ENCODE data around the gene TRANK1.

The TRANK1 gene

DNA sequence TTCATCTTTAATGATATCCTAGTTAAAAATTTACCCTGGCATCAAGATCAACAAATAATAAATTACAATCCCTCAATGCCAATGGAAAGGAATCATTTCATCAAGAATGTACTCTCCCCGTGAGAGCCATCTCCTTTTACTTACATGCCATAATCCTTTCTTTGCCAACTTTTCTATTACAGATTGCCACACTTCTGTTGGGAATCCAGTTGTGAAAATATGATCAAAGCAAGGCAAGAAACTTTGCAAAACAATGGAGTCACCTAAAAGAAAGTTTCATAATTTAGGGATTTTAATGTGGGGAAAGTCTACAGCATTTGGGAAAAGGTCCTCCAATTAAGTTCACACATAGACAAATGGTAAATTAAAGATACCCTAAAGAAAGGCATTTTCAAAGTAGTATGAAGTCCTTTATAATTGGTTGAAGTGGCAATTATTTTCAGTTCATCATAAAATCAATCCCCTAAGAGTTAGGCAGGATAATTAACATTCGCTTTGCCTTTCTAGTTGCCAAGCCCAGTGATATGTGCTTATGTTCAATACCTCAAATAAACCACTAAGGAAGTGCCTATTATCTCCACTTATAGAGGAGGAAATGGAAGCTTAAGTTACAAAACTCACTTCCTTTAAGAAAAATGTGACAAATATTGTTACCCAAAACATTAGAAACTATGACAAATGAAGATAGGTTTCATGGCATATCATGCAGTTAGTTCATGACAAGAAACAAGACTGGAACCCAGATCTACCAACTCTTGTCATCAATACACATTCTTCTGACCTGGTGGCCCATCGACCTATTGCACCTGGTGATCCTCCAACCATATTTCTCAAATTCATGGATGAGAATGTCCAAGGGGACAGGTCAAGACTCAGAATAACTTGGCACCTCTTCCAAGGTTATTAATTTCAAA, 49.1 kb downstream of the TRANK1 start:
- ATAC-seq, result no peak
- TF ChIP-seq TOX (CRISPR knock-in tag; IDR thresholded peaks at IDR 0.05; ENCODE audit: borderline replicate concordance) (no peak), ZC3H10 (CRISPR knock-in tag; IDR thresholded peaks at IDR 0.05) (no peak), PPARA (CRISPR knock-in tag; IDR thresholded peaks at IDR 0.05; ENCODE audit: borderline replicate concordance) (no peak), ISL1 (CRISPR knock-in tag; IDR thresholded peaks at IDR 0.05) (no peak), ARNTL (CRISPR knock-in tag; IDR thresholded peaks at IDR 0.05; ENCODE audit: borderline replicate concordance, low read depth) (no peak), ZFP3 (CRISPR knock-in tag; IDR thresholded peaks at IDR 0.05) (no peak), ZFP30 (CRISPR knock-in tag; IDR thresholded peaks at IDR 0.05) (no peak), PATZ1 (CRISPR knock-in tag; IDR thresholded peaks at IDR 0.05; ENCODE audit: borderline replicate concordance) (no peak), ZNF70 (CRISPR knock-in tag; IDR thresholded peaks at IDR 0.05) (no peak), CSDC2 (CRISPR knock-in tag; IDR thresholded peaks at IDR 0.05) (no peak), TCF4 (CRISPR knock-in tag; IDR thresholded peaks at IDR 0.05; ENCODE audit: borderline replicate concordance) (no peak), RARB (CRISPR knock-in tag; IDR thresholded peaks at IDR 0.05) (no peak), OSR1 (CRISPR knock-in tag; IDR thresholded peaks at IDR 0.05) (no peak), SNAI2 (CRISPR knock-in tag; IDR thresholded peaks at IDR 0.05) (no peak), BACH2 (CRISPR knock-in tag; IDR thresholded peaks at IDR 0.05; ENCODE audit: borderline replicate concordance) (no peak), TSHZ2 (CRISPR knock-in tag; IDR thresholded peaks at IDR 0.05) (no peak), GLIS3 (CRISPR knock-in tag; IDR thresholded peaks at IDR 0.05) (no peak)
- TF ChIP-seq, protein P1, sequence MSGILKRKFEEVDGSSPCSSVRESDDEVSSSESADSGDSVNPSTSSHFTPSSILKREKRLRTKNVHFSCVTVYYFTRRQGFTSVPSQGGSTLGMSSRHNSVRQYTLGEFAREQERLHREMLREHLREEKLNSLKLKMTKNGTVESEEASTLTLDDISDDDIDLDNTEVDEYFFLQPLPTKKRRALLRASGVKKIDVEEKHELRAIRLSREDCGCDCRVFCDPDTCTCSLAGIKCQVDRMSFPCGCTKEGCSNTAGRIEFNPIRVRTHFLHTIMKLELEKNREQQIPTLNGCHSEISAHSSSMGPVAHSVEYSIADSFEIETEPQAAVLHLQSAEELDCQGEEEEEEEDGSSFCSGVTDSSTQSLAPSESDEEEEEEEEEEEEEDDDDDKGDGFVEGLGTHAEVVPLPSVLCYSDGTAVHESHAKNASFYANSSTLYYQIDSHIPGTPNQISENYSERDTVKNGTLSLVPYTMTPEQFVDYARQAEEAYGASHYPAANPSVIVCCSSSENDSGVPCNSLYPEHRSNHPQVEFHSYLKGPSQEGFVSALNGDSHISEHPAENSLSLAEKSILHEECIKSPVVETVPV (CRISPR knock-in tag; IDR thresholded peaks at IDR 0.05), result no peak
- TF ChIP-seq, protein P2, sequence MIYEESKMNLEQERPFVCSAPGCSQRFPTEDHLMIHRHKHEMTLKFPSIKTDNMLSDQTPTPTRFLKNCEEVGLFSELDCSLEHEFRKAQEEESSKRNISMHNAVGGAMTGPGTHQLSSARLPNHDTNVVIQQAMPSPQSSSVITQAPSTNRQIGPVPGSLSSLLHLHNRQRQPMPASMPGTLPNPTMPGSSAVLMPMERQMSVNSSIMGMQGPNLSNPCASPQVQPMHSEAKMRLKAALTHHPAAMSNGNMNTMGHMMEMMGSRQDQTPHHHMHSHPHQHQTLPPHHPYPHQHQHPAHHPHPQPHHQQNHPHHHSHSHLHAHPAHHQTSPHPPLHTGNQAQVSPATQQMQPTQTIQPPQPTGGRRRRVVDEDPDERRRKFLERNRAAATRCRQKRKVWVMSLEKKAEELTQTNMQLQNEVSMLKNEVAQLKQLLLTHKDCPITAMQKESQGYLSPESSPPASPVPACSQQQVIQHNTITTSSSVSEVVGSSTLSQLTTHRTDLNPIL (CRISPR knock-in tag; IDR thresholded peaks at IDR 0.05; ENCODE audit: low read depth), result no peak
- TF ChIP-seq, protein P3, sequence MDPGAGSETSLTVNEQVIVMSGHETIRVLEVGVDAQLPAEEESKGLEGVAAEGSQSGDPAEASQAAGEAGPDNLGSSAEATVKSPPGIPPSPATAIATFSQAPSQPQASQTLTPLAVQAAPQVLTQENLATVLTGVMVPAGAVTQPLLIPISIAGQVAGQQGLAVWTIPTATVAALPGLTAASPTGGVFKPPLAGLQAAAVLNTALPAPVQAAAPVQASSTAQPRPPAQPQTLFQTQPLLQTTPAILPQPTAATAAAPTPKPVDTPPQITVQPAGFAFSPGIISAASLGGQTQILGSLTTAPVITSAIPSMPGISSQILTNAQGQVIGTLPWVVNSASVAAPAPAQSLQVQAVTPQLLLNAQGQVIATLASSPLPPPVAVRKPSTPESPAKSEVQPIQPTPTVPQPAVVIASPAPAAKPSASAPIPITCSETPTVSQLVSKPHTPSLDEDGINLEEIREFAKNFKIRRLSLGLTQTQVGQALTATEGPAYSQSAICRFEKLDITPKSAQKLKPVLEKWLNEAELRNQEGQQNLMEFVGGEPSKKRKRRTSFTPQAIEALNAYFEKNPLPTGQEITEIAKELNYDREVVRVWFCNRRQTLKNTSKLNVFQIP (CRISPR knock-in tag; IDR thresholded peaks at IDR 0.05; ENCODE audit: borderline replicate concordance, low read depth), result no peak

GRCh38 chr3:36894914-36895313, 49.9 kb downstream of the TRANK1 start:
- no peak for ATAC-seq
- TF ChIP-seq ZNF8 (CRISPR knock-in tag; IDR thresholded peaks at IDR 0.05) (no peak), ZC3H10 (CRISPR knock-in tag; IDR thresholded peaks at IDR 0.05) (no peak), OSR1 (CRISPR knock-in tag; IDR thresholded peaks at IDR 0.05) (no peak), GLIS3 (CRISPR knock-in tag; IDR thresholded peaks at IDR 0.05) (no peak)
- TF ChIP-seq, protein P3 (CRISPR knock-in tag; IDR thresholded peaks at IDR 0.05; ENCODE audit: borderline replicate concordance, low read depth), result no peak
- TF ChIP-seq, protein P2 (CRISPR knock-in tag; IDR thresholded peaks at IDR 0.05; ENCODE audit: low read depth), result no peak
- TF ChIP-seq, protein P1 (CRISPR knock-in tag; IDR thresholded peaks at IDR 0.05), result no peak

Data from SK-N-SH treated with all-trans-retinoic acid at 6 μM for 48 hours (cell line).